ENCODE measurements around the gene PTCH1. TPM values are rescaled to one million over a fixed set of nuclear protein-coding genes. Genes with fewer than 3 reads are reported as not detected.

PTCH1 gene
- 20.5 TPM for total RNA-seq

DNA sequence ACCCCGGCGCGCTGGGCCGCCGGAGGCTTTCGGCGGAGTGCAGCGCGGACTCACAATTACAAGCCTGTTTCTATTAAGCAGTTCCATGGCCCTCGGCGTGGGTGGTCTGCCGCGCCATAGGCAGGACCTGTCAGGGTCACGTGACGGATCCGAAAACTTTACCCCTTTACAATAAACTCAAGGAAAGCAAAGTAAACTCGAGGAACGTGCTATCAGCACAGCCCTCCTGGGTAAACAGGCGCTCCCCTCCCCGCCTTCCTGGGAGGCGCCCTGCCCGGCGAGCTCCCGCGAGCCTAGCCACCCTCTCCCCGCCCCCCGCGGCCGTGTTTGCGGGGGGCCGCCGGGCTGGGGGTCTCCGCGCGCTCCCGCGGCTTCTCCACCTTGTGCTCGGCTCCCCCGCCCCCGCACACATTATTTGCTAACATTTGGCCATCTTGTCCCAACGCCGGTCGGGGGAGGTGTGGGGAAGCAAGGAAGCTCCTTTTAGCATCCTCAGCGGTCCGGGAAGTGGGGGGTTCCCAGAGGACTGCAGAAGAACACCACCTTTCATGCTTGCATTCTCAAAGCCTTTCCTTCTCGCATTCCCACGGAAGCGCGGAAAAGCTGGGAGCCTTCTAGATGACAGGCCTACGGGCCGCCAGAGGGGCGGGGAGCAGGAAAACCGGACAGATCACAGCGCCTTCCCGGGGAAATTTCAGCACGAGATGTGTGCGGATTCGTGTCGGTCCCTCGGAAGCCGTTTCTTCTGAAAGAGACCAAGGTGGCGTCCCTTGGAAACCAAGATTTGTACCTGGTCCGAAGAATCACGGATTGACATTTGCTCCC, at the start of gene PTCH1:
Gene PTCH1 (minus strand): TSS at position 238 of the 825 bp plus-strand sequence.

Small RNAs within 50 kb of the gene (small RNA-seq; reads per million reads assigned to genes)
- not detected for gene MT1P1

Other genes starting within 250 kb of the PTCH1 start
- gene FANCC, start 199.3 kb downstream of the PTCH1 start, total RNA-seq = 17.3 TPM

Measured in diencephalon (tissue), 1 donor.